GM23338 (cell line): ENCODE data around the gene GDPD5. TPM values are rescaled to one million over a fixed set of nuclear protein-coding genes. Genes with fewer than 3 reads are reported as not detected.

Source experiments
- ATAC-seq: fragments of 200-7000 bp; cut with Tn5 transposase; 3 replicates; pipeline ENCODE4 v1.9.1; 2020
- DNase-seq: peaks from one replicate; pipeline ENCODE4 v3.0.0-alpha.2; 2015; ENCODE audit warnings: low spot score
- H2AFZ ChIP-seq: fragments of 200-600 bp; sonication (generic); 2 replicates; pipeline ENCODE4 v1.8.0; 2016; ENCODE audit warnings: antibody characterized with exemption, mild to moderate bottlenecking, moderate library complexity
- H3F3A ChIP-seq: fragments of 200-600 bp; sonication (generic); replicated peaks from 2 replicates; pipeline ENCODE4 v1.8.0; 2017; ENCODE audit warnings: antibody characterized with exemption, mixed run types, low read depth
- H3K27ac ChIP-seq: fragments of 200-600 bp; sonication (generic); 2 replicates; pipeline ENCODE4 v1.6.1; 2016; ENCODE audit warnings: low read depth
- H3K27me3 ChIP-seq: fragments of 200-600 bp; sonication (generic); 2 replicates; pipeline ENCODE4 v1.8.0; 2016; ENCODE audit warnings: mild to moderate bottlenecking, mixed run types, moderate library complexity; ENCODE audit not compliant: insufficient read depth
- H3K36me3 ChIP-seq: fragments of 200-600 bp; sonication (generic); 2 replicates; pipeline ENCODE4 v1.8.0; 2016; ENCODE audit warnings: mild to moderate bottlenecking; ENCODE audit not compliant: insufficient read depth
- H3K4me1 ChIP-seq: fragments of 200-600 bp; sonication (generic); 2 replicates; pipeline ENCODE4 v1.8.0; 2016; ENCODE audit warnings: mild to moderate bottlenecking, moderate library complexity; ENCODE audit not compliant: insufficient read depth
- H3K4me2 ChIP-seq: fragments of 200-600 bp; sonication (generic); 2 replicates; pipeline ENCODE4 v1.7.1; 2017; ENCODE audit warnings: mixed run types
- H3K4me3 ChIP-seq: fragments of 200-600 bp; sonication (generic); 2 replicates; pipeline ENCODE4 v1.6.1; 2016; ENCODE audit warnings: mixed run types
- H3K79me2 ChIP-seq: fragments of 200-600 bp; sonication (generic); replicated peaks from 2 replicates; pipeline ENCODE4 v1.8.0; 2017; ENCODE audit warnings: mild to moderate bottlenecking; ENCODE audit not compliant: insufficient read depth
- H3K9me2 ChIP-seq: fragments of 200-600 bp; sonication (generic); 2 replicates; pipeline ENCODE4 v1.8.0; 2017; ENCODE audit not compliant: insufficient read depth
- H4K20me1 ChIP-seq: fragments of 200-600 bp; sonication (generic); replicated peaks from 2 replicates; pipeline ENCODE4 v1.8.0; 2017; ENCODE audit warnings: mild to moderate bottlenecking; ENCODE audit not compliant: insufficient read depth
- H3K27ac Mint-ChIP-seq: 2 replicates; pipeline ENCODE4 v1.8.0; 2020; ENCODE audit warnings: inconsistent platforms, mild to moderate bottlenecking, moderate library complexity, mixed read lengths
- H3K27me3 Mint-ChIP-seq: 3 replicates; pipeline ENCODE4 v1.8.0; 2022; ENCODE audit warnings: low read depth, mild to moderate bottlenecking, moderate library complexity, mixed read lengths, inconsistent platforms; ENCODE audit not compliant: insufficient read depth, poor library complexity
- H3K36me3 Mint-ChIP-seq: 3 replicates; pipeline ENCODE4 v1.8.0; 2021; ENCODE audit warnings: low read depth, mild to moderate bottlenecking, inconsistent platforms, moderate library complexity, mixed read lengths
- H3K4me1 Mint-ChIP-seq: 3 replicates; pipeline ENCODE4 v1.8.0; 2020; ENCODE audit warnings: mild to moderate bottlenecking, inconsistent platforms, mixed read lengths
- H3K4me3 Mint-ChIP-seq: 3 replicates; pipeline ENCODE4 v1.8.0; 2021; ENCODE audit warnings: moderate library complexity, mild to moderate bottlenecking, inconsistent platforms, mixed read lengths
- H3K9me3 Mint-ChIP-seq: 3 replicates; pipeline ENCODE4 v1.8.0; 2020; ENCODE audit warnings: moderate library complexity, mild to moderate bottlenecking, inconsistent platforms, mixed read lengths
- CREB1 ChIP-seq: fragments of 250-450 bp; sonication (Bioruptor Pico); IDR thresholded peaks from 2 replicates; pipeline ENCODE4 v1.5.0; 2020; ENCODE audit warnings: low read depth, mild to moderate bottlenecking, moderate library complexity
- EZH2 ChIP-seq: fragments of 200-600 bp; sonication (generic); IDR thresholded peaks from one replicate; pipeline ENCODE4 v1.8.0; 2017; ENCODE audit warnings: antibody characterized with exemption, mild to moderate bottlenecking, low read depth; ENCODE audit not compliant: unreplicated experiment
- EZH2phosphoT487 ChIP-seq: fragments of 200-600 bp; sonication (generic); IDR thresholded peaks from one replicate; pipeline ENCODE4 v1.8.1; 2018; ENCODE audit warnings: antibody characterized with exemption; ENCODE audit not compliant: unreplicated experiment
- JUNB ChIP-seq: IDR thresholded peaks from one replicate; pipeline ENCODE4 v1.6.1; 2016; ENCODE audit warnings: antibody characterized with exemption; ENCODE audit not compliant: unreplicated experiment
- NANOG ChIP-seq: IDR thresholded peaks from 2 replicates; pipeline ENCODE4 v1.6.1; 2016; ENCODE audit warnings: antibody characterized with exemption, borderline replicate concordance
- STAT1 ChIP-seq: IDR thresholded peaks from one replicate; pipeline ENCODE4 v1.6.1; 2016; ENCODE audit warnings: antibody characterized with exemption; ENCODE audit not compliant: unreplicated experiment
- ZNF114 ChIP-seq: fragments of 250-450 bp; sonication (Bioruptor Pico); IDR thresholded peaks from 2 replicates; pipeline ENCODE4 v1.5.0; 2020; ENCODE audit warnings: mild to moderate bottlenecking, moderate library complexity
- ZNF331 ChIP-seq: fragments of 250-450 bp; sonication (Bioruptor Pico); IDR thresholded peaks from 2 replicates; pipeline ENCODE4 v1.5.0; 2020; ENCODE audit warnings: low read depth, mild to moderate bottlenecking, moderate library complexity
- polyA plus RNA-seq: library from polyadenylated mRNA; unstranded; fragments of >200 nt; fragmentation: Nextera tagmentation; extraction: Ambion mirVana; gene quantifications from 2 replicates; pipeline ENCODE4 v1.2.1, GENCODE V29; 2016
- total RNA-seq: library from RNA; depleted of rRNA; stranded (reverse); fragments of >200 nt; shearing (Covaris generic); gene quantifications from 2 replicates; pipeline ENCODE4 v1.2.3, GENCODE V29; 2014
- TF ChIP-seq, protein P1 (sequence below): IDR thresholded peaks from 2 replicates; pipeline ENCODE4 v1.6.1; 2016; ENCODE audit warnings: antibody characterized with exemption
- TF ChIP-seq, protein P2 (sequence below): IDR thresholded peaks from one replicate; pipeline ENCODE4 v1.6.1; 2018; ENCODE audit warnings: antibody characterized with exemption; ENCODE audit not compliant: unreplicated experiment

GDPD5 gene
- total and polyA plus RNA-seq, 2 experiments from 2014 or later: 1.6 to 4.9 TPM

DNA sequence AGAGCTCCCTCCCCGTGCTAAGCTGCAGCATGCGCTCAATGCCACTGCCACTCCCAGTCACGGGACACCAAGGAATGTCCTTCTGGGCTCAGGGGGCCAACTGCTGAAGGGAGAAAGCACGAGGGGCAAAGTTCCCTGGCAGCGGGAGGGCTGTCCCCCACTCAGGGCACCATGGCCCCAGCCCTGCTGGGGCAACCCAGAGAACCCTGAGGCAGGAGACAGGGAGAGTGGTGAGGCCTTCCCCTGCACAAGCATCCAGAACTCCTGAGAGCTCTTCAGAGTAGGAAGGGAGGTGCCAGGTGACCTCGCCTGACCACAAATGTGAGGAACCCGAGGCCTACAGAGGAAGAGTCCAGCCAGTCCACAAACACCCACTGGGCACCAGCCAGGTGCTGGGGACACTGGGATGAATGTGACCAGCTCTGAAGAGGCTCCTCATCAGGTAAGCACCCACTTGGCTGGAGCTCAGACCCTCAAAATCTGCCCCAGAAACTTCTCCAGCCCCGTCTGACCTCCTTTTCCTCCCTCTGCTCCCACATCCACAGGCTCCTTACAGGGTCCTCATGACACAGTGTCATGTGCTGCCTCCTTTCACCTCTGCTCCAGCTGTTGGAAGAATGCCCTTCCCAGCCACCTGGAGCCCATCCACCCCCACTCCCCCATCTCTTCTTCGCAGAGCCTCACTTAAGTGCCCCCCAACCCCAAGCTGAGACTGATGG is 15.6 kb downstream of the GDPD5 start:
- DNase-seq: no peak
- Histone ChIP-seq H3K36me3 (no peaks in the 10 kb centered on the region), H3K27ac (no peak overlapping the region), H3F3A (no peaks in the 10 kb centered on the region), H3K79me2 (no peaks in the 10 kb centered on the region), H3K27me3 (no peaks in the 10 kb centered on the region), H3K9me2 (no peaks in the 10 kb centered on the region), H3K4me3 (no peak overlapping the region), H3K4me2 (no peak overlapping the region), H4K20me1 (no peaks in the 10 kb centered on the region), H3K4me1 (no peaks in the 10 kb centered on the region), H2AFZ (no peak overlapping the region)
- H3K27ac Mint-ChIP-seq: no peak overlapping the region
- no peak for TF ChIP-seq ZNF331
- no peak for TF ChIP-seq EZH2
- TF ChIP-seq NANOG: no peak
- no peak for TF ChIP-seq CREB1 (CRISPR knock-in tag)
- TF ChIP-seq, protein P1, sequence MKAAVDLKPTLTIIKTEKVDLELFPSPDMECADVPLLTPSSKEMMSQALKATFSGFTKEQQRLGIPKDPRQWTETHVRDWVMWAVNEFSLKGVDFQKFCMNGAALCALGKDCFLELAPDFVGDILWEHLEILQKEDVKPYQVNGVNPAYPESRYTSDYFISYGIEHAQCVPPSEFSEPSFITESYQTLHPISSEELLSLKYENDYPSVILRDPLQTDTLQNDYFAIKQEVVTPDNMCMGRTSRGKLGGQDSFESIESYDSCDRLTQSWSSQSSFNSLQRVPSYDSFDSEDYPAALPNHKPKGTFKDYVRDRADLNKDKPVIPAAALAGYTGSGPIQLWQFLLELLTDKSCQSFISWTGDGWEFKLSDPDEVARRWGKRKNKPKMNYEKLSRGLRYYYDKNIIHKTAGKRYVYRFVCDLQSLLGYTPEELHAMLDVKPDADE: no peak
- TF ChIP-seq, protein P2, sequence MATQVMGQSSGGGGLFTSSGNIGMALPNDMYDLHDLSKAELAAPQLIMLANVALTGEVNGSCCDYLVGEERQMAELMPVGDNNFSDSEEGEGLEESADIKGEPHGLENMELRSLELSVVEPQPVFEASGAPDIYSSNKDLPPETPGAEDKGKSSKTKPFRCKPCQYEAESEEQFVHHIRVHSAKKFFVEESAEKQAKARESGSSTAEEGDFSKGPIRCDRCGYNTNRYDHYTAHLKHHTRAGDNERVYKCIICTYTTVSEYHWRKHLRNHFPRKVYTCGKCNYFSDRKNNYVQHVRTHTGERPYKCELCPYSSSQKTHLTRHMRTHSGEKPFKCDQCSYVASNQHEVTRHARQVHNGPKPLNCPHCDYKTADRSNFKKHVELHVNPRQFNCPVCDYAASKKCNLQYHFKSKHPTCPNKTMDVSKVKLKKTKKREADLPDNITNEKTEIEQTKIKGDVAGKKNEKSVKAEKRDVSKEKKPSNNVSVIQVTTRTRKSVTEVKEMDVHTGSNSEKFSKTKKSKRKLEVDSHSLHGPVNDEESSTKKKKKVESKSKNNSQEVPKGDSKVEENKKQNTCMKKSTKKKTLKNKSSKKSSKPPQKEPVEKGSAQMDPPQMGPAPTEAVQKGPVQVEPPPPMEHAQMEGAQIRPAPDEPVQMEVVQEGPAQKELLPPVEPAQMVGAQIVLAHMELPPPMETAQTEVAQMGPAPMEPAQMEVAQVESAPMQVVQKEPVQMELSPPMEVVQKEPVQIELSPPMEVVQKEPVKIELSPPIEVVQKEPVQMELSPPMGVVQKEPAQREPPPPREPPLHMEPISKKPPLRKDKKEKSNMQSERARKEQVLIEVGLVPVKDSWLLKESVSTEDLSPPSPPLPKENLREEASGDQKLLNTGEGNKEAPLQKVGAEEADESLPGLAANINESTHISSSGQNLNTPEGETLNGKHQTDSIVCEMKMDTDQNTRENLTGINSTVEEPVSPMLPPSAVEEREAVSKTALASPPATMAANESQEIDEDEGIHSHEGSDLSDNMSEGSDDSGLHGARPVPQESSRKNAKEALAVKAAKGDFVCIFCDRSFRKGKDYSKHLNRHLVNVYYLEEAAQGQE: no peak
- TF ChIP-seq JUNB: no peak
- no peak for TF ChIP-seq STAT1
- TF ChIP-seq ZNF114 (CRISPR knock-in tag): no peak
- no peak overlapping the region for H3K4me3 Mint-ChIP-seq
- peaks cover 10% of the 10 kb centered on the region for H3K27me3 Mint-ChIP-seq
- ATAC-seq: no peak
- no peaks in the 10 kb centered on the region for H3K9me3 Mint-ChIP-seq
- no peaks in the 10 kb centered on the region for H3K36me3 Mint-ChIP-seq
- peaks cover 2% of the 10 kb centered on the region; the same call in 1 of the 3 replicates for H3K4me1 Mint-ChIP-seq

DNA sequence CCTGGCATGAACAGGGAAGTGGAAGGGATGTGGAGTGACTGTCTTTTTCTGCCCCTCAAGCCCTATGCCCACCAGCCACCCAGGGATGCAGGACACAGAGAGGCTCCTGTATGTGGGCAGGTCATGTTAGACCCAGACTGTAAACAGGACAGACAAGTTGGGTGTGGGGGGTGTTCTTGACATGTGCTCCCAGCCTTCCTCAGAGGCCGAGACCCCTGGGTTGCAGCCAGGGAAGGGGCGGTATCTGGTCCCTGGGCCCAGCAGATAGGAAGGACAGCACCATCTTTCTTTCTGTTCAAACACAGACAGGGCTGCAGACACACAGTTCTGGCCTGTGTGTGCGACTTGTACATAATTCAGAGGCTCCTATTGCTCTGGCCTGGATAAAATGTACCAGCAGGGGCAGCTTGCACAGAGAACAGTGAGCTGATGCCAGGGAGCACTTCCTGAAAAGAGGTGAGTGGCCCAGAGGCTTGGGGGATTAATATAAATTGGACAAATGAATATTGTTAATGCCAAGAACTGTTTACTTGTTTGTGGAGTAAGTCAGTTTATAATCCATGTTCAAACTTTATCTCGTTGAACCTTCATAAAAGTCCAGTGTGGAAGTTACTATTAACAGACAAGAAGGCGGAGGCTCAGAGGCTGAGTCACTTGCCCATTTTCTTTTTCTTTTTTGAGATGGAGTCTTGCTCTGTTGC is 16.6 kb downstream of the GDPD5 start:
- no peaks in the 10 kb centered on the region for H3K79me2 ChIP-seq
- ATAC-seq: no peak
- no peak for DNase-seq
- no peaks in the 10 kb centered on the region for H3K36me3 ChIP-seq
- H3K27me3 ChIP-seq: no peaks in the 10 kb centered on the region
- no peaks in the 10 kb centered on the region for H4K20me1 ChIP-seq
- H3K9me2 ChIP-seq: no peaks in the 10 kb centered on the region
- Mint-ChIP-seq H3K27ac (no peak overlapping the region), H3K36me3 (no peaks in the 10 kb centered on the region), H3K9me3 (no peaks in the 10 kb centered on the region), H3K27me3 (peaks cover 9% of the 10 kb centered on the region), H3K4me1 (peaks cover 2% of the 10 kb centered on the region; the same call in 1 of the 3 replicates), H3K4me3 (no peak overlapping the region)
- H3K4me3 ChIP-seq: no peak overlapping the region
- no peaks in the 10 kb centered on the region for H3F3A ChIP-seq
- no peak overlapping the region for H3K4me2 ChIP-seq
- H3K4me1 ChIP-seq: no peaks in the 10 kb centered on the region
- no peak overlapping the region for H2AFZ ChIP-seq
- no peak overlapping the region for H3K27ac ChIP-seq
- no peak for TF ChIP-seq EZH2phosphoT487
- TF ChIP-seq ZNF114 (CRISPR knock-in tag): no peak
- no peak for TF ChIP-seq ZNF331
